IMR-90 (cell line): Measurements from ENCODE around the gene NPBWR2. TPM values are rescaled to one million over a fixed set of nuclear protein-coding genes. Genes with fewer than 3 reads are reported as not detected.
A peak's percentile ranks its signal among the peaks of the same experiment; 100 is the strongest.

Source experiments
- ATAC-seq: fragments of 200-7000 bp; cut with Tn5 transposase; 2 replicates; pipeline ENCODE4 v1.9.1; 2020; ENCODE audit warnings: low read depth, mild to moderate bottlenecking, moderate library complexity
- BruUV-seq: library from RNA; stranded (reverse); fragments of 400-500 nt; replicated peaks from 2 replicates; lab custom pipeline; 2021; lab: Mats Ljungman, UMichigan
- CTCF ChIA-PET: fragments of 300-600 bp; formaldehyde crosslinking; extraction: SDS; loops from one replicate; lab custom pipeline; 2021; ENCODE audit warnings: antibody characterized with exemption; lab: Yijun Ruan, JAX
- POLR2A ChIA-PET: fragments of 300-600 bp; sonication (Branson Sonifier 250); formaldehyde crosslinking; loops from one replicate; lab custom pipeline; 2022; ENCODE audit warnings: antibody characterized with exemption; ENCODE audit not compliant: unreplicated experiment; lab: Charles Lee
- DNase-seq: peaks from one replicate; pipeline ENCODE4 v3.0.0; 2013
- H2AFZ ChIP-seq: replicated peaks from 2 replicates; pipeline ENCODE3; 2013; ENCODE audit warnings: low read length, mild to moderate bottlenecking; ENCODE audit not compliant: poor library complexity
- H2AK5ac ChIP-seq: 2 replicates; pipeline ENCODE4 v1.6.1; 2013; ENCODE audit warnings: low read depth, low read length, inconsistent platforms
- H2AK9ac ChIP-seq: replicated peaks from 2 replicates; pipeline ENCODE3; 2013; ENCODE audit warnings: mild to moderate bottlenecking, low read depth, low read length, moderate library complexity; ENCODE audit not compliant: poor library complexity
- H2BK120ac ChIP-seq: 2 replicates; pipeline ENCODE4 v1.6.1; 2013; ENCODE audit warnings: low read depth, low read length, inconsistent platforms
- H2BK15ac ChIP-seq: 3 replicates; pipeline ENCODE4 v1.6.1; 2013; ENCODE audit warnings: low read depth, low read length, inconsistent platforms
- H2BK20ac ChIP-seq: 2 replicates; pipeline ENCODE4 v1.6.1; 2013; ENCODE audit warnings: low read depth, mild to moderate bottlenecking, inconsistent platforms, low read length, moderate library complexity
- H2BK5ac ChIP-seq: 2 replicates; pipeline ENCODE4 v1.6.1; 2013; ENCODE audit warnings: mild to moderate bottlenecking, low read depth, low read length, inconsistent platforms; ENCODE audit not compliant: poor library complexity, severe bottlenecking
- H3K14ac ChIP-seq: replicated peaks from 2 replicates; pipeline ENCODE4 v1.6.1; 2013; ENCODE audit warnings: low read depth, low read length, inconsistent platforms
- H3K18ac ChIP-seq: 2 replicates; pipeline ENCODE4 v1.6.1; 2013; ENCODE audit warnings: low read depth, low read length, control low read depth
- H3K23ac ChIP-seq: 2 replicates; pipeline ENCODE4 v1.6.1; 2013; ENCODE audit warnings: low read depth, low read length, inconsistent platforms
- H3K27ac ChIP-seq: 2 replicates; pipeline ENCODE4 v1.5.1; 2013; ENCODE audit warnings: mild to moderate bottlenecking, control low read depth, low read length; ENCODE audit not compliant: insufficient read depth
- H3K27me3 ChIP-seq: 2 replicates; pipeline ENCODE4 v1.6.1; 2013; ENCODE audit warnings: low read length; ENCODE audit not compliant: control insufficient read depth, insufficient read depth
- H3K36me3 ChIP-seq: 2 replicates; pipeline ENCODE4 v1.6.1; 2013; ENCODE audit warnings: low read length, mixed read lengths; ENCODE audit not compliant: control insufficient read depth, insufficient read depth
- H3K4ac ChIP-seq: 2 replicates; pipeline ENCODE4 v1.6.1; 2013; ENCODE audit warnings: low read depth, low read length, inconsistent platforms
- H3K4me1 ChIP-seq: 2 replicates; pipeline ENCODE4 v1.6.1; 2013; ENCODE audit warnings: low read length, mixed read lengths; ENCODE audit not compliant: control insufficient read depth, insufficient read depth
- H3K4me2 ChIP-seq: 2 replicates; pipeline ENCODE4 v1.6.1; 2013; ENCODE audit warnings: low read depth, mild to moderate bottlenecking, control low read depth, low read length, moderate library complexity
- H3K4me3 ChIP-seq: 2 replicates; pipeline ENCODE4 v1.5.1; 2013; ENCODE audit warnings: low read depth, mild to moderate bottlenecking, control low read depth, low read length, moderate library complexity; ENCODE audit not compliant: insufficient read depth
- H3K56ac ChIP-seq: 2 replicates; pipeline ENCODE4 v1.6.1; 2013; ENCODE audit warnings: low read length, inconsistent platforms; ENCODE audit not compliant: insufficient read depth; ENCODE audit errors: extremely low read depth
- H3K79me1 ChIP-seq, 2 experiments: 2 replicates each; pipeline ENCODE4 v1.6.1; 2013; ENCODE audit warnings: low read length in 2 of 2, inconsistent platforms in 1 of 2, low read depth in 1 of 2
- H3K9ac ChIP-seq: 2 replicates; pipeline ENCODE4 v1.6.1; 2013; ENCODE audit warnings: low read depth, low read length, control low read depth
- H3K9me1 ChIP-seq: 2 replicates; pipeline ENCODE4 v1.6.1; 2013; ENCODE audit warnings: low read length, inconsistent platforms; ENCODE audit not compliant: insufficient read depth
- H3K9me3 ChIP-seq: 2 replicates; pipeline ENCODE4 v1.6.1; 2013; ENCODE audit warnings: low read length; ENCODE audit not compliant: control insufficient read depth, insufficient read depth
- H4K20me1 ChIP-seq: 2 replicates; pipeline ENCODE4 v1.6.1; 2013; ENCODE audit warnings: low read length, inconsistent platforms; ENCODE audit not compliant: insufficient read depth
- H4K5ac ChIP-seq: 2 replicates; pipeline ENCODE4 v1.6.1; 2013; ENCODE audit warnings: mild to moderate bottlenecking, low read depth, low read length, control low read depth
- H4K8ac ChIP-seq, 2 experiments: 2 replicates each; pipeline ENCODE4 v1.6.1; 2013; ENCODE audit warnings: low read depth in 2 of 2, low read length in 2 of 2, control low read depth in 1 of 2, inconsistent platforms in 1 of 2
- H4K91ac ChIP-seq: 2 replicates; pipeline ENCODE4 v1.6.1; 2013; ENCODE audit warnings: low read depth, low read length, inconsistent platforms; ENCODE audit not compliant: insufficient read depth
- BHLHE40 ChIP-seq: fragments of 150-350 bp; IDR thresholded peaks from 2 replicates; pipeline ENCODE4 v1.6.1; 2016; ENCODE audit warnings: mild to moderate bottlenecking, low read depth, low read length
- CEBPB ChIP-seq: IDR thresholded peaks from 2 replicates; pipeline ENCODE4 v1.6.1; 2012; ENCODE audit warnings: low read depth, low read length, improper control_type of control experiment
- CHD1 ChIP-seq: IDR thresholded peaks from 2 replicates; pipeline ENCODE4 v1.6.1; 2012; ENCODE audit warnings: low read depth, low read length, improper control_type of control experiment
- CTCF ChIP-seq: conservative IDR thresholded peaks from 2 replicates; pipeline ENCODE4 v1.5.1; 2012; ENCODE audit warnings: mild to moderate bottlenecking, low read depth, low read length, improper control_type of control experiment
- FOS ChIP-seq: fragments of 150-350 bp; IDR thresholded peaks from 2 replicates; pipeline ENCODE4 v1.6.1; 2016; ENCODE audit warnings: low read depth, low read length
- MAFK ChIP-seq: IDR thresholded peaks from 2 replicates; pipeline ENCODE4 v1.6.1; 2012; ENCODE audit warnings: low read depth, low read length, improper control_type of control experiment
- MAZ ChIP-seq: IDR thresholded peaks from 2 replicates; pipeline ENCODE4 v1.6.1; 2012; ENCODE audit warnings: low read depth, mild to moderate bottlenecking, low read length, improper control_type of control experiment, moderate library complexity, borderline replicate concordance
- MXI1 ChIP-seq: IDR thresholded peaks from 2 replicates; pipeline ENCODE4 v1.6.1; 2012; ENCODE audit warnings: low read depth, mild to moderate bottlenecking, low read length, moderate library complexity, borderline replicate concordance
- NFE2L2 ChIP-seq: fragments of 150-350 bp; IDR thresholded peaks from 2 replicates; pipeline ENCODE4 v1.6.1; 2016; ENCODE audit warnings: low read depth, mild to moderate bottlenecking, low read length
- POLR2A ChIP-seq: IDR thresholded peaks from 2 replicates; pipeline ENCODE4 v1.6.1; 2012; ENCODE audit warnings: mild to moderate bottlenecking, low read depth, low read length
- RAD21 ChIP-seq: IDR thresholded peaks from 2 replicates; pipeline ENCODE4 v1.6.1; 2012; ENCODE audit warnings: low read length, improper control_type of control experiment
- RCOR1 ChIP-seq: IDR thresholded peaks from 2 replicates; pipeline ENCODE4 v1.6.1; 2012; ENCODE audit warnings: mild to moderate bottlenecking, low read length, improper control_type of control experiment; ENCODE audit not compliant: insufficient replicate concordance
- RFX5 ChIP-seq: IDR thresholded peaks from 2 replicates; pipeline ENCODE4 v1.8.0; 2012; ENCODE audit warnings: low read depth, mild to moderate bottlenecking, low read length, moderate library complexity
- SMC3 ChIP-seq: fragments of 150-350 bp; IDR thresholded peaks from 2 replicates; pipeline ENCODE4 v1.6.1; 2016; ENCODE audit warnings: low read depth, mild to moderate bottlenecking, antibody characterized with exemption, low read length, moderate library complexity
- USF2 ChIP-seq: fragments of 150-350 bp; IDR thresholded peaks from 2 replicates; pipeline ENCODE4 v1.6.1; 2017; ENCODE audit warnings: mild to moderate bottlenecking, antibody characterized with exemption, low read length, low read depth
- WGBS, 2 experiments: methylation state at CpG; one replicate each; pipeline versions ENCODE4 v1.1.5 to v1.1.7; 2013; ENCODE audit warnings: missing lambda C conversion rate in 2 of 2; ENCODE audit not compliant: insufficient read length in 1 of 2; ENCODE audit errors: extremely low coverage in 2 of 2; 5-methylcytosine and 5-hydroxymethylcytosine counted together
- dilution Hi-C: fragments of 300-500 bp; cut with HindIII; formaldehyde crosslinking; loops from one replicate; pipeline ENCODE4 v1.14.3; 2018; ENCODE audit warnings: low sequenced_read_pairs; ENCODE audit not compliant: unreplicated experiment
- in situ Hi-C: fragments of 300-500 bp; cut with MboI; formaldehyde crosslinking; loops from 3 replicates; pipeline ENCODE4 v1.14.3; 2019; ENCODE audit warnings: low sequenced_read_pairs, inconsistent platforms, mixed read lengths
- intact Hi-C: fragments of 100-400 bp; cut with micrococcal nuclease; formaldehyde crosslinking; loops from 2 replicates; pipeline ENCODE4 v1.10.0; 2022
- polyA plus RNA-seq, 3 experiments: library from polyadenylated mRNA; depleted of rRNA; stranded (reverse); fragments of >200 nt; gene quantifications; 2 replicates each; pipeline ENCODE4 v1.2.3, GENCODE V29; 2012; ENCODE audit warnings: low replicate concordance in 1 of 3
- total RNA-seq: library from RNA; depleted of rRNA; stranded (reverse); fragments of >200 nt; gene quantifications from 2 replicates; pipeline ENCODE4 v1.2.3, GENCODE V29; 2012
- TF ChIP-seq, protein P1 (sequence below): fragments of 150-350 bp; IDR thresholded peaks from 2 replicates; pipeline ENCODE4 v1.6.1; 2016; ENCODE audit warnings: low read depth, mild to moderate bottlenecking, low read length, moderate library complexity, borderline replicate concordance

NPBWR2 gene
- total and polyA plus RNA-seq, 2 of the 4 experiments (the other 2 are of a cell fraction): not detected

- in situ Hi-C loops: no loop called here
- H2BK120ac ChIP-seq: no peak overlapping the region
- no peak overlapping the region for H3K23ac ChIP-seq
- peak overlapping the region; percentile 63; the same call in 1 of the 2 replicates for H3K4me3 ChIP-seq
- H3K27ac ChIP-seq: no peak overlapping the region
- ChIA-PET CTCF (interaction anchor here (1.1 kb wide), 3 partner anchors 33 to 178 kb away, joined by 3 to 6 read pairs (median 4); no protein-coding TSS in a partner anchor), POLR2A (no interaction called here)
- peak overlapping the region; percentile 91 for H2AFZ ChIP-seq
- no peak overlapping the region for H2BK15ac ChIP-seq
- dilution Hi-C loops: no loop called here
- intact Hi-C loops: loop anchor here (1.0 kb wide), 1 partner anchor 37 kb away; no protein-coding TSS in a partner anchor
- peaks cover 8% of the 10 kb centered on the region; the same call in 1 of the 2 replicates for H3K9me3 ChIP-seq
- ATAC-seq (no peak), DNase-seq (no peak)
- H3K4me2 ChIP-seq: peak overlapping the region; percentile 81
- H3K56ac ChIP-seq: no peak overlapping the region
- H2BK20ac ChIP-seq: no peak overlapping the region
- H3K4ac ChIP-seq: no peak overlapping the region
- H3K14ac ChIP-seq: no peak overlapping the region
- no peak overlapping the region for H2AK9ac ChIP-seq
- H3K4me1 ChIP-seq: peaks cover 17% of the 10 kb centered on the region
- no TSS peak for BruUV-seq
- H3K36me3 ChIP-seq: no peaks in the 10 kb centered on the region
- H4K91ac ChIP-seq: no peak overlapping the region
- no peak overlapping the region for H3K9ac ChIP-seq
- H4K8ac ChIP-seq: no peak overlapping the region
- H2AK5ac ChIP-seq: no peak overlapping the region
- no CpG with 5 or more reads among the region's 13 CpGs for WGBS, 2 experiments
- peaks cover 6 to 8% of the 10 kb centered on the region in 2 experiments; a peak in 3 of 4 replicates for H3K79me1 ChIP-seq
- peaks cover 15% of the 10 kb centered on the region for H4K20me1 ChIP-seq
- H4K5ac ChIP-seq: no peak overlapping the region
- no peaks in the 10 kb centered on the region for H3K9me1 ChIP-seq
- H3K27me3 ChIP-seq: peaks cover 46% of the 10 kb centered on the region
- H3K18ac ChIP-seq: no peak overlapping the region
- TF ChIP-seq CHD1 (no peak), MAZ (no peak), RAD21 (no peak), RCOR1 (no peak), CEBPB (no peak), USF2 (no peak), RFX5 (no peak), BHLHE40 (no peak), POLR2A (no peak), MXI1 (no peak), NFE2L2 (no peak), MAFK (no peak), SMC3 (no peak), FOS (no peak), CTCF (no peak)
- TF ChIP-seq, protein P1, sequence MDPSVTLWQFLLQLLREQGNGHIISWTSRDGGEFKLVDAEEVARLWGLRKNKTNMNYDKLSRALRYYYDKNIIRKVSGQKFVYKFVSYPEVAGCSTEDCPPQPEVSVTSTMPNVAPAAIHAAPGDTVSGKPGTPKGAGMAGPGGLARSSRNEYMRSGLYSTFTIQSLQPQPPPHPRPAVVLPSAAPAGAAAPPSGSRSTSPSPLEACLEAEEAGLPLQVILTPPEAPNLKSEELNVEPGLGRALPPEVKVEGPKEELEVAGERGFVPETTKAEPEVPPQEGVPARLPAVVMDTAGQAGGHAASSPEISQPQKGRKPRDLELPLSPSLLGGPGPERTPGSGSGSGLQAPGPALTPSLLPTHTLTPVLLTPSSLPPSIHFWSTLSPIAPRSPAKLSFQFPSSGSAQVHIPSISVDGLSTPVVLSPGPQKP: no peak
- no peak overlapping the region for H2BK5ac ChIP-seq
Observed at GRCh38 chr20:64082820-64083377, 24.5 kb downstream of the NPBWR2 start.
